H1 (cell line): ENCODE measurements around the gene MSANTD3. TPM values are rescaled to one million over a fixed set of nuclear protein-coding genes. Genes with fewer than 3 reads are reported as not detected.

ENCODE experiments used
- CTCF ChIA-PET: fragments of 300-600 bp; sonication (Branson Sonifier 250); formaldehyde crosslinking; loops from one replicate; lab custom pipeline; 2021; ENCODE audit not compliant: partially characterized antibody; lab: Charles Lee
- POLR2A ChIA-PET: fragments of 300-600 bp; sonication (Branson Sonifier 250); formaldehyde crosslinking; loops from one replicate; lab custom pipeline; 2021; ENCODE audit warnings: inconsistent platforms; ENCODE audit not compliant: partially characterized antibody; lab: Charles Lee
- DNase-seq, 2 experiments: peaks; one replicate each; pipeline versions ENCODE4 v3.0.0 to v3.0.0-alpha.2; 2010 to 2022; ENCODE audit warnings: low spot score in 2 of 2, low read depth in 1 of 2, mixed read lengths in 1 of 2
- FAIRE-seq: peaks from 2 replicates; lab custom pipeline; 2011; peaks lifted over from hg19 to GRCh38; lab: Jason Lieb, UNC
- H2AFZ ChIP-seq: 2 replicates; pipeline ENCODE4 v1.8.1; 2012; ENCODE audit warnings: low read length, inconsistent platforms
- H2AK5ac ChIP-seq: 2 replicates; pipeline ENCODE4 v1.6.1; 2013; ENCODE audit warnings: low read depth, low read length
- H2BK120ac ChIP-seq: replicated peaks from 2 replicates; pipeline ENCODE3; 2013; ENCODE audit warnings: low read depth, low read length, inconsistent platforms
- H2BK12ac ChIP-seq: 2 replicates; pipeline ENCODE4 v1.6.1; 2013; ENCODE audit warnings: low read depth, low read length
- H2BK15ac ChIP-seq: 2 replicates; pipeline ENCODE4 v1.6.1; 2013; ENCODE audit warnings: low read length
- H2BK20ac ChIP-seq: 2 replicates; pipeline ENCODE4 v1.6.1; 2013; ENCODE audit warnings: low read length
- H2BK5ac ChIP-seq: 2 replicates; pipeline ENCODE4 v1.6.1; 2013; ENCODE audit warnings: low read depth, low read length
- H3K14ac ChIP-seq: 2 replicates; pipeline ENCODE4 v1.6.1; 2013; ENCODE audit warnings: inconsistent platforms; ENCODE audit not compliant: insufficient read length
- H3K18ac ChIP-seq: 2 replicates; pipeline ENCODE4 v1.6.1; 2013; ENCODE audit warnings: low read length; ENCODE audit errors: extremely low read depth
- H3K23ac ChIP-seq: 2 replicates; pipeline ENCODE4 v1.6.1; 2013; ENCODE audit warnings: inconsistent platforms; ENCODE audit not compliant: insufficient read length
- H3K23me2 ChIP-seq: 2 replicates; pipeline ENCODE4 v1.6.1; 2013; ENCODE audit warnings: low read depth, low read length
- H3K27ac ChIP-seq: 2 replicates; pipeline ENCODE4 v1.6.1; 2011; ENCODE audit warnings: low read depth, low read length, inconsistent platforms
- H3K27me3 ChIP-seq, 4 experiments: replicated peaks in 1 of 4; 1 replicate in 1 of 4; 2 replicates in 3 of 4; pipeline versions ENCODE4 v1.6.1 to v1.8.1; 2011 to 2013; ENCODE audit warnings: low read length in 3 of 4, mild to moderate bottlenecking in 3 of 4, inconsistent platforms in 2 of 4, mixed read lengths in 2 of 4, moderate library complexity in 1 of 4; ENCODE audit not compliant: control insufficient read depth in 3 of 4, insufficient read depth in 3 of 4; ENCODE audit errors: extremely low read depth in 1 of 4
- H3K36me3 ChIP-seq, 4 experiments: 2 replicates each; pipeline versions ENCODE4 v1.6.1 to v1.8.1; 2011 to 2013; ENCODE audit warnings: mild to moderate bottlenecking in 4 of 4, low read length in 3 of 4, moderate library complexity in 2 of 4, control low read depth in 1 of 4, inconsistent platforms in 1 of 4; ENCODE audit not compliant: insufficient read depth in 4 of 4, control insufficient read depth in 2 of 4
- H3K4ac ChIP-seq: replicated peaks from 2 replicates; pipeline ENCODE3; 2013; ENCODE audit warnings: low read length, low read depth, mixed read lengths, inconsistent platforms; ENCODE audit not compliant: insufficient read length
- H3K4me1 ChIP-seq, 4 experiments: replicated peaks in 1 of 4; 1 replicate in 1 of 4; 2 replicates in 3 of 4; pipeline versions ENCODE4 v1.6.1 to v1.8.1; 2011 to 2013; ENCODE audit warnings: low read length in 3 of 4, inconsistent platforms in 2 of 4, mixed read lengths in 1 of 4; ENCODE audit not compliant: insufficient read depth in 4 of 4, control insufficient read depth in 3 of 4
- H3K4me2 ChIP-seq, 2 experiments: 2 replicates each; pipeline versions ENCODE4 v1.6.1 to v1.8.1; 2011 to 2013; ENCODE audit warnings: low read depth in 2 of 2, low read length in 2 of 2, control low read depth in 1 of 2, inconsistent platforms in 1 of 2, mild to moderate bottlenecking in 1 of 2; ENCODE audit not compliant: insufficient read depth in 1 of 2
- H3K4me3 ChIP-seq, 4 experiments: fragments of 200-600, 300-600 bp in 1 of 4; sonication (generic), shearing (Covaris generic), sonication (Bioruptor Twin) in 1 of 4; 2 replicates each; pipeline versions ENCODE4 v1.5.1 to v1.8.1; 2011 to 2016; ENCODE audit warnings: low read length in 4 of 4, low read depth in 3 of 4, control low read depth in 2 of 4, inconsistent platforms in 2 of 4, mild to moderate bottlenecking in 2 of 4, mixed read lengths in 1 of 4, moderate library complexity in 1 of 4; ENCODE audit not compliant: insufficient read depth in 2 of 4; ENCODE audit errors: extremely low read depth in 1 of 4
- H3K56ac ChIP-seq: replicated peaks from 2 replicates; pipeline ENCODE3; 2013; ENCODE audit warnings: low read depth, mild to moderate bottlenecking, mixed read lengths, low read length, inconsistent platforms; ENCODE audit not compliant: insufficient read length
- H3K79me1 ChIP-seq: 2 replicates; pipeline ENCODE4 v1.6.1; 2013; ENCODE audit warnings: low read depth, low read length, control low read depth
- H3K79me2 ChIP-seq, 2 experiments: 2 replicates each; pipeline versions ENCODE4 v1.6.1 to v1.8.1; 2012 to 2013; ENCODE audit warnings: low read length in 2 of 2, mild to moderate bottlenecking in 2 of 2, inconsistent platforms in 1 of 2; ENCODE audit not compliant: insufficient read depth in 2 of 2, control insufficient read depth in 1 of 2
- H3K9ac ChIP-seq, 4 experiments: replicated peaks in 1 of 4; 1 replicate in 1 of 4; 2 replicates in 3 of 4; pipeline versions ENCODE4 v1.6.1 to v1.8.1; 2011 to 2013; ENCODE audit warnings: low read depth in 3 of 4, low read length in 3 of 4, control low read depth in 2 of 4, mild to moderate bottlenecking in 2 of 4, moderate library complexity in 2 of 4, inconsistent platforms in 1 of 4; ENCODE audit errors: extremely low read depth in 1 of 4
- H3K9me3 ChIP-seq, 2 experiments: 2 replicates each; pipeline versions ENCODE4 v1.6.1 to v1.8.1; 2012 to 2013; ENCODE audit warnings: mild to moderate bottlenecking in 2 of 2, moderate library complexity in 2 of 2, control low read depth in 1 of 2, inconsistent platforms in 1 of 2, low read depth in 1 of 2, low read length in 1 of 2, mixed read lengths in 1 of 2; ENCODE audit not compliant: insufficient read depth in 2 of 2
- H4K20me1 ChIP-seq, 2 experiments: replicated peaks in 1 of 2; 2 replicates each; pipeline versions ENCODE3 to v1.8.1; 2011 to 2013; ENCODE audit warnings: inconsistent platforms in 2 of 2, low read length in 2 of 2, mild to moderate bottlenecking in 1 of 2; ENCODE audit not compliant: insufficient read depth in 2 of 2, control insufficient read depth in 1 of 2
- H4K5ac ChIP-seq: 2 replicates; pipeline ENCODE4 v1.6.1; 2013; ENCODE audit warnings: low read length, low read depth, mixed read lengths, inconsistent platforms; ENCODE audit not compliant: insufficient read length
- H4K8ac ChIP-seq: 2 replicates; pipeline ENCODE4 v1.8.0; 2013; ENCODE audit warnings: mild to moderate bottlenecking, moderate library complexity, low read length, inconsistent platforms; ENCODE audit not compliant: insufficient read depth; ENCODE audit errors: extremely low read depth
- H4K91ac ChIP-seq: replicated peaks from 2 replicates; pipeline ENCODE3; 2013; ENCODE audit warnings: low read length, mixed read lengths, inconsistent platforms; ENCODE audit not compliant: insufficient read length
- EGR1 ChIP-seq: IDR thresholded peaks from 2 replicates; pipeline ENCODE4 v1.6.1; 2011; ENCODE audit warnings: low read depth, low read length, borderline replicate concordance
- KDM4A ChIP-seq: IDR thresholded peaks from one replicate; pipeline ENCODE4 v1.7.1; 2012; ENCODE audit warnings: low read depth, mild to moderate bottlenecking, moderate library complexity, low read length, inconsistent platforms; ENCODE audit not compliant: severe bottlenecking
- POU5F1 ChIP-seq: IDR thresholded peaks from 2 replicates; pipeline ENCODE4 v1.6.1; 2011; ENCODE audit warnings: low read depth, mild to moderate bottlenecking, low read length, moderate library complexity
- RAD21 ChIP-seq, 2 experiments: IDR thresholded peaks in 1 of 2; conservative IDR thresholded peaks in 1 of 2; 2 replicates each; pipeline ENCODE4 v1.6.1; 2011; ENCODE audit warnings: low read depth in 2 of 2, low read length in 2 of 2, improper control_type of control experiment in 1 of 2, inconsistent platforms in 1 of 2, mild to moderate bottlenecking in 1 of 2, moderate library complexity in 1 of 2
- RBBP5 ChIP-seq: IDR thresholded peaks from 2 replicates; pipeline ENCODE4 v1.7.1; 2012; ENCODE audit warnings: low read depth, mild to moderate bottlenecking, inconsistent platforms, low read length, moderate library complexity, borderline replicate concordance
- SIN3A ChIP-seq, 2 experiments: IDR thresholded peaks in 1 of 2; conservative IDR thresholded peaks in 1 of 2; 2 replicates each; pipeline ENCODE4 v1.6.1; 2011 to 2012; ENCODE audit warnings: low read length in 2 of 2, improper control_type of control experiment in 1 of 2, low read depth in 1 of 2, mild to moderate bottlenecking in 1 of 2
- SIRT6 ChIP-seq: IDR thresholded peaks from one replicate; pipeline ENCODE4 v1.7.1; 2012; ENCODE audit warnings: low read length, inconsistent platforms
- SP1 ChIP-seq: IDR thresholded peaks from 2 replicates; pipeline ENCODE4 v1.6.1; 2011; ENCODE audit warnings: low read depth, low read length
- SP2 ChIP-seq: IDR thresholded peaks from 2 replicates; pipeline ENCODE4 v1.6.1; 2012; ENCODE audit warnings: mild to moderate bottlenecking, low read length, inconsistent platforms
- TAF1 ChIP-seq: IDR thresholded peaks from 2 replicates; pipeline ENCODE4 v1.6.1; 2011; ENCODE audit warnings: mild to moderate bottlenecking, low read depth, low read length
- TAF7 ChIP-seq: optimal IDR thresholded peaks from 2 replicates; pipeline ENCODE3; 2011; ENCODE audit warnings: low read depth, mild to moderate bottlenecking, inconsistent platforms, low read length, moderate library complexity, borderline replicate concordance
- TCF12 ChIP-seq: IDR thresholded peaks from 2 replicates; pipeline ENCODE4 v1.6.1; 2011; ENCODE audit warnings: low read depth, mild to moderate bottlenecking, low read length
- YY1 ChIP-seq: IDR thresholded peaks from 2 replicates; pipeline ENCODE4 v1.6.1; 2011; ENCODE audit warnings: low read depth, mild to moderate bottlenecking, low read length
- WGBS, 2 experiments: shearing (Covaris generic) in 1 of 2; methylation state at CpG; one replicate each; pipeline versions ENCODE4 v1.1.6 to v1.1.7; 2013 to 2015; ENCODE audit warnings: low lambda C conversion rate in 2 of 2, mixed read lengths in 2 of 2, inconsistent platforms in 1 of 2, low coverage in 1 of 2, missing lambda C conversion rate in 1 of 2; ENCODE audit not compliant: insufficient replicate concordance in 2 of 2, insufficient coverage in 1 of 2, insufficient read length in 1 of 2; ENCODE audit errors: extremely low coverage in 1 of 2, missing lambda C conversion rate in 1 of 2; 5-methylcytosine and 5-hydroxymethylcytosine counted together
- polyA plus RNA-seq, 7 experiments: library from polyadenylated mRNA; depleted of rRNA in 3 of 7; stranded (reverse) in 5 of 7; unstranded in 2 of 7; fragments of >200 nt in 5 of 7; fragments of 200-250 nt in 2 of 7; gene quantifications; 1 replicate in 5 of 7; 2 replicates in 1 of 7; 4 replicates in 1 of 7; pipeline versions ENCODE4 v1.2.1 to v1.2.3, GENCODE V29; 2011 to 2013; ENCODE audit warnings: missing spikeins in 2 of 7, mixed read lengths in 2 of 7
- total RNA-seq: library from RNA; stranded (reverse); fragmentation: NEBNext Ultra II Directional; extraction: Animal tissue kit (Norgen Biotek cat#: 25700); gene quantifications from 2 replicates; pipeline ENCODE4 v1.2.1, GENCODE V29; 2021
- TF ChIP-seq, protein P1 (sequence below): IDR thresholded peaks from 2 replicates; pipeline ENCODE4 v1.6.1; 2011; ENCODE audit warnings: low read length, improper control_type of control experiment

Gene MSANTD3
- total and polyA plus RNA-seq, 2 of the 8 experiments (the other 6 are each of a cell fraction or from before 2014, with no cell fraction given): 12.0 to 41.3 TPM

DNA sequence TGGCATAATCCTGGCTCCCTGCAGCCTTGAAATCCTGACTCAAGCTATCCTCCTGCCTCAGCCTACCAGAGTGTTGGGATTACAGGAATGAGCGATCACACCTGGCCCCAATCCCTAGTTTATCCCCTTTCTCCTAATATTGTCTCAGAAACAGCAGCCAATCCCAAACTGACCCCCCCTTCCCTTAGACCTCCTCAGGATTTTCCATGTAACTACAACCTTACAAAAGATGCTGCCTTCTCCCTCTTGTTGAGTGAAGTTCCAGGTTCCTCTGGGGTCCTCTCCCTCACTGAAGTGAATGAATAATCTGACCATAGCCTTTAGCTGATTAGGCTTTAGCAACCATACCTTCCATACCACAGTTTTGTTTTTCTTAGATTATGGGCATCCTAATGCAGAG, 25.9 kb upstream of the MSANTD3 start:
- Histone ChIP-seq H3K4me3 (no peak overlapping the region), H3K4me1 (peaks cover 0 to 4% (median 2%) of the 10 kb centered on the region in 4 experiments; a peak in 4 of 7 replicates), H3K36me3 (no peaks in the 10 kb centered on the region), H2BK120ac (no peak overlapping the region), H3K9ac (no peak overlapping the region), H4K5ac (no peak overlapping the region), H3K4me2 (no peak overlapping the region), H3K23ac (no peak overlapping the region), H2AFZ (no peak overlapping the region), H2AK5ac (no peak overlapping the region), H2BK5ac (no peak overlapping the region), H3K18ac (no peak overlapping the region), H3K9me3 (no peaks in the 10 kb centered on the region), H3K27ac (no peak overlapping the region), H2BK20ac (no peak overlapping the region), H3K14ac (no peak overlapping the region), H4K91ac (no peak overlapping the region), H4K8ac (no peak overlapping the region), H3K79me1 (no peaks in the 10 kb centered on the region), H2BK15ac (no peak overlapping the region), H3K27me3 (no peaks in the 10 kb centered on the region), H3K56ac (no peak overlapping the region), H2BK12ac (no peak overlapping the region), H3K23me2 (no peaks in the 10 kb centered on the region), H3K79me2 (no peaks in the 10 kb centered on the region), H4K20me1 (no peaks in the 10 kb centered on the region), H3K4ac (no peak overlapping the region)
- CTCF ChIA-PET: interaction anchor here (1.5 kb wide), 1 partner anchor 22 kb away, joined by 3 read pairs; no protein-coding TSS in a partner anchor
- 93% methylated on average over 1 of the region's 1 CpG; no CpG with 5 or more reads in 1 of the 2 experiments for WGBS, 2 experiments
- DNase-seq (no peak), FAIRE-seq (no peak)
- POLR2A ChIA-PET: interaction anchor here (0.5 kb wide), 2 partner anchors 73 to 86 kb away, joined by 3 read pairs; no protein-coding TSS in a partner anchor
- TF ChIP-seq SIN3A (conservative IDR thresholded peaks at IDR 0.05 in 1 of 2, IDR thresholded peaks at IDR 0.05 in 1 of 2; ENCODE audit: low read depth in 1 of 2, low read length in 2 of 2): no peak
- no peak for TF ChIP-seq SP1
- TF ChIP-seq RBBP5: no peak
- no peak for TF ChIP-seq KDM4A
- no peak for TF ChIP-seq TAF1
- no peak for TF ChIP-seq POU5F1
- no peak for TF ChIP-seq TCF12
- TF ChIP-seq RAD21 (IDR thresholded peaks at IDR 0.05 in 1 of 2, conservative IDR thresholded peaks at IDR 0.05 in 1 of 2; ENCODE audit: low read depth in 2 of 2, low read length in 2 of 2): no peak; a peak in 1 of 4 replicates
- no peak for TF ChIP-seq TAF7
- no peak for TF ChIP-seq SP2
- TF ChIP-seq, protein P1, sequence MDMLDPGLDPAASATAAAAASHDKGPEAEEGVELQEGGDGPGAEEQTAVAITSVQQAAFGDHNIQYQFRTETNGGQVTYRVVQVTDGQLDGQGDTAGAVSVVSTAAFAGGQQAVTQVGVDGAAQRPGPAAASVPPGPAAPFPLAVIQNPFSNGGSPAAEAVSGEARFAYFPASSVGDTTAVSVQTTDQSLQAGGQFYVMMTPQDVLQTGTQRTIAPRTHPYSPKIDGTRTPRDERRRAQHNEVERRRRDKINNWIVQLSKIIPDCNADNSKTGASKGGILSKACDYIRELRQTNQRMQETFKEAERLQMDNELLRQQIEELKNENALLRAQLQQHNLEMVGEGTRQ: no peak
- no peak for TF ChIP-seq SIRT6
- TF ChIP-seq YY1: no peak
- TF ChIP-seq EGR1: no peak
